Measurements from ENCODE around the gene CEP55. TPM values are rescaled to one million over a fixed set of nuclear protein-coding genes. Genes with fewer than 3 reads are reported as not detected.

The CEP55 gene
- total RNA-seq, 1 experiment from 2014 or later = 62.6 TPM

- BruUV-seq (replicated peaks) = no TSS peak
- intact Hi-C loops (cut with micrococcal nuclease) = no loop called here
- no peak overlapping the region for H3K27ac ChIP-seq (ENCODE audit: low read length)
- CTCF ChIA-PET = no interaction called here
- H3K79me2 ChIP-seq (ENCODE audit: low read length) = no peaks in the 10 kb centered on the region
- no peaks in the 10 kb centered on the region for H3K9me3 ChIP-seq (ENCODE audit: low read length)
- H3K4me1 ChIP-seq (ENCODE audit: insufficient read depth, low read length) = peaks cover 4% of the 10 kb centered on the region; the same call in 1 of the 2 replicates
- DNase-seq (no peak), ATAC-seq (no peak)
- H2AFZ ChIP-seq (ENCODE audit: low read length) = no peak overlapping the region
- H3K36me3 ChIP-seq (ENCODE audit: low read depth, low read length) = no peaks in the 10 kb centered on the region
- H3K4me2 ChIP-seq (ENCODE audit: low read length) = no peak overlapping the region
- no peak overlapping the region for H3K9ac ChIP-seq (ENCODE audit: low read length)
- no peak overlapping the region; the same call in 1 of the 2 replicates for H3K4me3 ChIP-seq (ENCODE audit: low read length)
- no peaks in the 10 kb centered on the region for H3K9me2 ChIP-seq (replicated peaks; ENCODE audit: low read length)
- no peaks in the 10 kb centered on the region for H3K27me3 ChIP-seq (ENCODE audit: low read length)
- no peaks in the 10 kb centered on the region for H3F3A ChIP-seq (ENCODE audit: low read length, unreplicated experiment)
- H4K20me1 ChIP-seq (ENCODE audit: low read length) = no peaks in the 10 kb centered on the region
- POLR2A ChIA-PET (ENCODE audit: unreplicated experiment) = no interaction called here
- no peak for TF ChIP-seq EZH2phosphoT487 (IDR thresholded peaks at IDR 0.05; ENCODE audit: borderline replicate concordance, low read length)
- no peak for TF ChIP-seq CTCF (conservative IDR thresholded peaks at IDR 0.05; ENCODE audit: low read depth, low read length)
- no peak for TF ChIP-seq EZH2 (IDR thresholded peaks at IDR 0.05; ENCODE audit: low read length, unreplicated experiment)
Measured at GRCh38 chr10:93565446-93565845, 69.0 kb downstream of the CEP55 start.

GRCh38 chr10:93566435-93567276, 70.2 kb downstream of the CEP55 start, which contains the start of gene FFAR4:
Gene FFAR4 (plus strand): TSS chr10:93566665. CDS start chr10:93566721, 56 bp downstream.
- Histone ChIP-seq H4K20me1 (ENCODE audit: low read length) (no peaks in the 10 kb centered on the region), H3K9me3 (ENCODE audit: low read length) (no peaks in the 10 kb centered on the region), H3K9me2 (replicated peaks; ENCODE audit: low read length) (no peaks in the 10 kb centered on the region), H3F3A (ENCODE audit: low read length, unreplicated experiment) (no peaks in the 10 kb centered on the region), H3K4me3 (ENCODE audit: low read length) (peak within 1 kb of the TSS; percentile 55), H3K4me2 (ENCODE audit: low read length) (peak within 1 kb of the TSS; percentile 79), H3K9ac (ENCODE audit: low read length) (peak within 1 kb of the TSS; percentile 38), H3K36me3 (ENCODE audit: low read depth, low read length) (no peaks in the 10 kb centered on the region), H3K4me1 (ENCODE audit: insufficient read depth, low read length) (peaks cover 11% of the 10 kb centered on the region; the same call in 1 of the 2 replicates), H3K27ac (ENCODE audit: low read length) (no peak within 1 kb of the TSS), H3K27me3 (ENCODE audit: low read length) (no peaks in the 10 kb centered on the region), H3K79me2 (ENCODE audit: low read length) (no peaks in the 10 kb centered on the region), H2AFZ (ENCODE audit: low read length) (peak within 1 kb of the TSS; percentile 89)
- BruUV-seq (replicated peaks) = no TSS peak
- peak; percentile 57 for ATAC-seq
- ChIA-PET POLR2A (ENCODE audit: unreplicated experiment) (interaction anchor here (0.6 kb wide), 1 partner anchor 27 kb away, joined by 3 read pairs; no protein-coding TSS in a partner anchor), CTCF (no interaction called here)
- peak; percentile 48 for DNase-seq
- intact Hi-C loops (cut with micrococcal nuclease) = no loop called here
- TF ChIP-seq EZH2 (IDR thresholded peaks at IDR 0.05; ENCODE audit: low read length, unreplicated experiment) = no peak
- no peak for TF ChIP-seq CTCF (conservative IDR thresholded peaks at IDR 0.05; ENCODE audit: low read depth, low read length)
- no peak for TF ChIP-seq EZH2phosphoT487 (IDR thresholded peaks at IDR 0.05; ENCODE audit: borderline replicate concordance, low read length)
